Activated CD4-positive, alpha-beta memory T cell treated with anti-CD3 and anti-CD28 coated beads for 36 hours (primary cell): ENCODE results near the gene FAM50B. TPM values are rescaled to one million over a fixed set of nuclear protein-coding genes. Genes with fewer than 3 reads are reported as not detected.

Source experiments
- CTCF ChIA-PET: fragments of 350-600 bp; sonication (Branson Sonifier 250); formaldehyde crosslinking; loops from one replicate; lab custom pipeline; 2021; ENCODE audit warnings: antibody characterized with exemption, inconsistent platforms; lab: Charles Lee
- POLR2A ChIA-PET: fragments of 350-600 bp; sonication (Branson Sonifier 250); formaldehyde crosslinking; loops from one replicate; lab custom pipeline; 2021; ENCODE audit warnings: antibody characterized with exemption; lab: Charles Lee
- DNase-seq: peaks from one replicate; pipeline ENCODE4 v3.0.0-alpha.2; 2020
- H3K27ac Mint-ChIP-seq: one replicate; pipeline ENCODE4 v1.8.0; 2021; ENCODE audit warnings: mixed read lengths
- H3K27me3 Mint-ChIP-seq: one replicate; pipeline ENCODE4 v1.8.0; 2021; ENCODE audit warnings: mixed read lengths
- H3K36me3 Mint-ChIP-seq: one replicate; pipeline ENCODE4 v1.8.0; 2021; ENCODE audit warnings: mixed read lengths
- H3K4me1 Mint-ChIP-seq: one replicate; pipeline ENCODE4 v1.8.0; 2021; ENCODE audit warnings: low read depth, mixed read lengths
- H3K4me3 Mint-ChIP-seq: one replicate; pipeline ENCODE4 v1.8.0; 2021; ENCODE audit warnings: mild to moderate bottlenecking, mixed read lengths
- H3K9me3 Mint-ChIP-seq: one replicate; pipeline ENCODE4 v1.8.0; 2021; ENCODE audit warnings: mixed read lengths
- intact Hi-C: fragments of 100-400 bp; cut with micrococcal nuclease; formaldehyde crosslinking; loops from one replicate; pipeline ENCODE4 v1.15.1; 2023
- total RNA-seq, 2 experiments: library from RNA; stranded (reverse); gene quantifications; one replicate each; pipeline ENCODE4 v1.2.3, GENCODE V29; 2021

The FAM50B gene, protein sequence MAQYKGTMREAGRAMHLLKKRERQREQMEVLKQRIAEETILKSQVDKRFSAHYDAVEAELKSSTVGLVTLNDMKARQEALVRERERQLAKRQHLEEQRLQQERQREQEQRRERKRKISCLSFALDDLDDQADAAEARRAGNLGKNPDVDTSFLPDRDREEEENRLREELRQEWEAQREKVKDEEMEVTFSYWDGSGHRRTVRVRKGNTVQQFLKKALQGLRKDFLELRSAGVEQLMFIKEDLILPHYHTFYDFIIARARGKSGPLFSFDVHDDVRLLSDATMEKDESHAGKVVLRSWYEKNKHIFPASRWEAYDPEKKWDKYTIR
- total RNA-seq: 10 to 100 TPM; 16.9 to 18.8 TPM

DNA sequence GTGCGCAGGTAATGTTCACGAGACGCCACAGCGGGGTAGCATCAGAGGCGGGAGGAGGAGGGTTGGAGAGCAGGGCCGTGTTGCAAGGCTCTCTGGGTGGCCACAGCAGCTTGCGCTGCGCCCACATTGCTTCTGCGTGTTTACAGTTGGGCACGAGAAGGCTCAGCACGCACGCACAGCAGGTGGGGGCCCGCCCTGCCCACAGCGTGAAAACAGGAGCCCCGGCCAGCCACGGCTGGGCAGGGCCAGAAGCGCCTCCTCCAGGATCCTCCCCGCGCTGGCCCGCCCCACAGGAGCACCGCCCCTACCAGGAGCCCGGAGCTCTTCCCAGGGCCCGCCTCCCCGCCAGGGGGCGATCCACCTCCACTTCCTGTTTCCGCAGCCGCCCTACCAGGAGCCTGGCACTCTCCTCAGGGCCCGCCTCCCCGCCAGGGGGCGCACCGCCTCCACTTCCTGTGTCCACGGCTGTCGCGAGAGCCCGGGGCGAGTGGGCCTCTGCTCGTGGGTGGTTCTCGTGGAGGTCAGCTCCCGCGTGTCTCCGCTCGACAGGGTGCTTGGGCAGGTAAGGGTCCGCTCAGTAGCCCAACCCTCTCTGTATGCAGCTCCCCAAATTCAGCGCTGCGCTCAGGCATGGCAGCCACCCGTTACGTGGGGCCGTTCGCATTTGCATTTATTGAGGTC is at the start of gene FAM50B:
Gene FAM50B (plus strand): TSS at position 449 of the 681 bp plus-strand sequence. CDS start 439 bp downstream, outside the sequence.
- Mint-ChIP-seq H3K9me3 (peaks cover 2% of the 10 kb centered on the region), H3K27ac (peak within 1 kb of the TSS; percentile 91), H3K36me3 (peaks cover 16% of the 10 kb centered on the region), H3K4me1 (peaks cover 40% of the 10 kb centered on the region), H3K27me3 (no peaks in the 10 kb centered on the region), H3K4me3 (peak within 1 kb of the TSS; percentile 71)
- CTCF ChIA-PET: interaction anchor here (0.6 to 4.9 kb wide), 34 partner anchors 8 to 1428 kb away, joined by 3 to 75 read pairs (median 4); a partner anchor contains a TSS
- POLR2A ChIA-PET: interaction anchor here (0.6 to 6.5 kb wide), 9 partner anchors 19 to 999 kb away, joined by 3 to 64 read pairs (median 3); a partner anchor contains a TSS
- DNase-seq: peak; percentile 96
- intact Hi-C loops: loop anchor here (1.0 to 5.0 kb wide), 5 partner anchors 84 to 782 kb away; partner anchors contain the start of genes ECI2 and RIPK1

DNA sequence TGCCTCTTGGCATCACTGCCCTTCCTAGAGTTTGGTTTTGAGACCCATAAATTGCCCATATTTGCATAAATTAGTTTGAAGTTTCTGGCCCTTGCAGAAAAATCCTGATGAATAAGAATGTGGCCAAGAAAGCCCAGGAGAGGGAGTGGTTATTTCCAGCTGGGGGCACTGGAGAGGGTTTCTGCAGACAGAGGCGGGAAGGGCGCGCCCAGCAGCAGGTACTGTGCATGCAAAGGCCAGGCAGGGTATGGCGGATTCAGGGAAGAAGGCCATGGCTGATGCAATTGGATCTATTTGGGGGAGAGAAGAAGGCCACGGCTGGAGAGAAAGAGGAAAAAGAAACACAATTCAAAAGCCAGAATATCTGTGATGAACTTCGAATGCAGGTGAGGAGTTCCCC is 49.5 kb upstream of the FAM50B start:
- Mint-ChIP-seq H3K4me3 (no peak overlapping the region), H3K27ac (no peak overlapping the region), H3K9me3 (no peaks in the 10 kb centered on the region), H3K36me3 (no peaks in the 10 kb centered on the region), H3K27me3 (peaks cover 4% of the 10 kb centered on the region), H3K4me1 (peaks cover 11% of the 10 kb centered on the region)
- intact Hi-C loops: no loop called here
- DNase-seq: no peak
- ChIA-PET POLR2A (no interaction called here), CTCF (no interaction called here)

DNA sequence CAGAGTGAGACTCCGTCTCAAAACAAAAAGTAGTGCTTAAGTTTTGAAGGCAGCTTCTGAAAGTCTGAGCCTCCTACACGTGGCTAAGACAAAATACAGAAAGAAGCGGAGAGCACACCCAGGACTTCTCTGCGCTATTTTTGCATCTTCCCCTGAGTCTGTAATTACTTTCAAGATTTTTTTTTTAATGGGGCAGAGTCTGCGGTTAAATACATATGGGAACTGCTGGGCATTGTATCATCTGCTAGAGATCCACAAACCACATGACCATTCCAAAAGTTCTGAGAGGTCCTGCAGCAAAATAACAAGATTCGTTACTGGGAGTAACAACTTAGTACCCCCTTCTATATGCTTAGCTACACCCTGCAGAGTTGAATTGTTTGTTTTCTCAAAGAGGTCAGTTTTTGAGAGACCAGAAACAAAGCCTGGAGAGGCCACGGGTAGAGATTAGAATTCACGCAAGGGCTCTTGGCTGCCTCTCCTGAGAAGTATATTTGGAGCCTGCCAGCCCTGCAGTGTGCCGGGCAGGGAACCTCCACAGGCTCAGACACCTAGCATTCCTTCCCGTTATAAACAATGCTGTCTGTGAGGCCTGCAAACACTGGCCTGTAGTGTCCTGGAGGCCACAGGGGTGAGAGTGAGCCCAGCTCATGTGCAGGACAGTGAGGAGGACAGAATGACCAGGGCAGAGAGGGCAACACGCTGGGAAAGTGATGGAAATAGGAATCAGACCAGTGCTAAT is 48.2 kb upstream of the FAM50B start:
- Mint-ChIP-seq H3K36me3 (no peaks in the 10 kb centered on the region), H3K4me1 (peaks cover 11% of the 10 kb centered on the region), H3K9me3 (no peaks in the 10 kb centered on the region), H3K27me3 (peaks cover 4% of the 10 kb centered on the region), H3K4me3 (no peak overlapping the region), H3K27ac (no peak overlapping the region)
- CTCF ChIA-PET: interaction anchor here (1.0 kb wide), 1 partner anchor 51 kb away, joined by 3 read pairs; no protein-coding TSS in a partner anchor
- DNase-seq: no peak
- POLR2A ChIA-PET: no interaction called here
- intact Hi-C loops: no loop called here

DNA sequence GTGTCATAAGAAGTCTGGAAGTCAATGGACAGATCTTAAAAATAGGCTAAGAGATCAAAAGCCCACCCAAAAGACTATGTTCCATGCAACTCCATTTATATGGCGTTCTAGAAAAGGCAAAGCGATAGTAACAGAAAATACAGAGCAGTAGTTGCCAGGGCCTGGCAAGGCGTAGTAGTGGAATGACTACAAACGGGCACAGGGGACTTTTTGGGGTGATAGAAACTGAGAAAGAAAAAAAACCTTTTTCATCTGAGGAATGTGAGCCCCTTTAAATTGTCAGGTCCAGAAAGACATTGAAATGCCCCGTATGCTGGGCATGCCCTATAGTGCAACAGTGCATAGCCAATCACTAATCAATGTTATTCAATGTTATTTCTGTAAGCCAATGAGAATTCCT is 47.2 kb upstream of the FAM50B start:
- Mint-ChIP-seq H3K27me3 (peaks cover 4% of the 10 kb centered on the region), H3K36me3 (no peaks in the 10 kb centered on the region), H3K4me1 (peaks cover 11% of the 10 kb centered on the region), H3K4me3 (no peak overlapping the region), H3K27ac (no peak overlapping the region), H3K9me3 (no peaks in the 10 kb centered on the region)
- CTCF ChIA-PET: interaction anchor here (1.0 kb wide), 1 partner anchor 52 kb away, joined by 3 read pairs; no protein-coding TSS in a partner anchor
- DNase-seq: peak; percentile 54
- intact Hi-C loops: loop anchor here (2.0 kb wide), 1 partner anchor 45 kb away; no protein-coding TSS in a partner anchor
- POLR2A ChIA-PET: no interaction called here

DNA sequence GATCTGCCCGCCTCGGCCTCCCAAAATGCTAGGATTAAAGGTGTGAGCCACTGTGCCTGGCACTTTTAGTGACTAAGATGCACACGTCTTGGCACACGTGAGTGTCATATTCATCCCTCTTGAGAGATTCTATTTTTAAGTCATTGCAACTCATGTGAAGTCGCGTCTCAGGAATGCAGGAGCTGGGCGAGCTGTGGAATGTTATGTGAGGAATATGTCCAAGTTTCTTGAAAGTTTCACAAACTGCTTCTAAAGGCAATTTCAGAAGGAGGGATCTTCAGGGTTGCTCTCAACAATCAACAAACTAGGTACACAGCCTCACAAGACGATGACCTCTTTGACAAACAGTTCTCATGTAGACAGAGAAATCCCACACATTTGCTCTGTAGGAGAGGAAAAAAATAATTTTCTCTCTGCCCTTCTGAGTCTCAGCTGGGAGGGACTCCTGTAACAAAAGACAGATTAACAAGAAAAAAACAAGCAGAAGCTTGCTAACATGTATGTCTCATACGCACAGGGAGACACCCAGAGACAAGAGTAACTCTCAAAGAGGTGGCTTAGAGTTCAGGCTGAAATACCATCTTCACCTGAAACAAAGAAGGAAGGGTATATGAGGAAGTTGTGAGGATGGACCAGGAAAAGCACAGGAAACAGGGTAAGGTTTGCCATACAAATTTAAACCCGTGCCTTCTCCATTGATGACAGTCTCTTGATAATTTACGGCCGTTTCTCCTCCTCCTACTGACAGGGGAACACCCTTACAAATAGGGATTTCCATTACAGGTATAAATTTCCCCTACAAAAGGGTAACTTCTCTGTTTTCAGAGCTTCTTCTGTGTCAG is 45.3 kb upstream of the FAM50B start:
- Mint-ChIP-seq H3K4me3 (no peak overlapping the region), H3K4me1 (peaks cover 11% of the 10 kb centered on the region), H3K27me3 (peaks cover 4% of the 10 kb centered on the region), H3K27ac (no peak overlapping the region), H3K36me3 (no peaks in the 10 kb centered on the region), H3K9me3 (no peaks in the 10 kb centered on the region)
- ChIA-PET CTCF (interaction anchor here (1.0 kb wide), 1 partner anchor 7 kb away, joined by 3 read pairs; no protein-coding TSS in a partner anchor), POLR2A (interaction anchor here (0.6 kb wide), 1 partner anchor 214 kb away, joined by 4 read pairs; no protein-coding TSS in a partner anchor)
- no peak for DNase-seq
- intact Hi-C loops: loop anchor here (2.0 kb wide), 1 partner anchor 43 kb away; no protein-coding TSS in a partner anchor

DNA sequence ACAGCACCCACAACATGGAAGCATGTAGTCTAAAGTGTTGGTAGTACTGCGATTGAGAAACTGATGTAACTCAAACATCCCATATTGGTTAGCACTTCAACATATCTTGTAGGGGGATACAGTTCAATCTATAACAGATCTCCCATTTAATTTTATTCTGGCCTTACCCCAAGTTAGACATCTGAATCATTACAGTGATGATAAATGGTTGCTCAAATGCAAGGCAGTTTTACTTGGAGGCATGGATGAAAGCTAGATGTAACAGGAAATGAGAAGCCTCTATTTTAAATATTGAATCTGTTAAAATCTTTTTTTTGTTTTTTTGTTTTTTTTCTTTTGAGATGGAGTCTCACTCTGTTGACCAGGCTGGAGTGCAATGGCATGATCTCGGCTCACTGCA is 44.2 kb upstream of the FAM50B start:
- H3K4me3 Mint-ChIP-seq: no peak overlapping the region
- no peak overlapping the region for H3K27ac Mint-ChIP-seq
- H3K36me3 Mint-ChIP-seq: no peaks in the 10 kb centered on the region
- peaks cover 4% of the 10 kb centered on the region for H3K27me3 Mint-ChIP-seq
- DNase-seq: no peak
- no peaks in the 10 kb centered on the region for H3K9me3 Mint-ChIP-seq
- POLR2A ChIA-PET: no interaction called here
- peaks cover 11% of the 10 kb centered on the region for H3K4me1 Mint-ChIP-seq
- intact Hi-C loops: no loop called here
- CTCF ChIA-PET: interaction anchor here (0.6 to 1.0 kb wide), 2 partner anchors 8 to 62 kb away, joined by 3 to 4 read pairs; no protein-coding TSS in a partner anchor

DNA sequence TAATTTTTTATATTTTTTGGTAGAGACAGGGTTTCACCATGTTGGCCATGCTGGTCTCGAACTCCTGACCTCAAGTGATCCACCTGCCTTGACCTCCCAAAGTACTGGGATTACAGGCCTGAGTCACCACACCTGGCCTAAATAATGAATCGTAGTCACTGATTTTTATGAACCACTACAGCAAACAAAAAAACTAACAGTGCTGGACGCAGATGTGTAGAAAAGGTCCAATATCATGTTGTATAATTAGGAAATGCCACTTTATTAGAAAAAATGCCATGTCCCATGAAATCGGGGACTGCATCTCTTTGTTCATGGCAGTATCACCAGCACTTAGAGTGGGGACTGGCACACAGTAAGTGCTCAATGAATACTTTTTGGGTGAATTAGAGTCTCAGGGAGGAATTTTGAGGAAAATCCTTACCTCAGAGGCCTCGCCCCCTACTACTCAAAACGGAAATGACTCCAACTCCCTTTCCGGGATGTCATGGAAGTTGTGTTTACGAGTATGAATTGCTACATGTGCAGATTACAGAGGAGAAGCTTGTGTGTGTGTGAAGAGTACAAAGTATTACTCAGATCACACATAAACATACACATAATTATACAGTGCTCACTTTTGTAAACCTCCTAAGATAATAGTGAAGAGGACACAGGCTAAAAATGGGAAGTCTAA is 43.6 kb upstream of the FAM50B start:
- DNase-seq: no peak
- CTCF ChIA-PET: no interaction called here
- H3K27me3 Mint-ChIP-seq: peaks cover 4% of the 10 kb centered on the region
- intact Hi-C loops: no loop called here
- H3K36me3 Mint-ChIP-seq: no peaks in the 10 kb centered on the region
- H3K4me1 Mint-ChIP-seq: peaks cover 11% of the 10 kb centered on the region
- H3K4me3 Mint-ChIP-seq: no peak overlapping the region
- POLR2A ChIA-PET: no interaction called here
- H3K27ac Mint-ChIP-seq: no peak overlapping the region
- no peaks in the 10 kb centered on the region for H3K9me3 Mint-ChIP-seq

DNA sequence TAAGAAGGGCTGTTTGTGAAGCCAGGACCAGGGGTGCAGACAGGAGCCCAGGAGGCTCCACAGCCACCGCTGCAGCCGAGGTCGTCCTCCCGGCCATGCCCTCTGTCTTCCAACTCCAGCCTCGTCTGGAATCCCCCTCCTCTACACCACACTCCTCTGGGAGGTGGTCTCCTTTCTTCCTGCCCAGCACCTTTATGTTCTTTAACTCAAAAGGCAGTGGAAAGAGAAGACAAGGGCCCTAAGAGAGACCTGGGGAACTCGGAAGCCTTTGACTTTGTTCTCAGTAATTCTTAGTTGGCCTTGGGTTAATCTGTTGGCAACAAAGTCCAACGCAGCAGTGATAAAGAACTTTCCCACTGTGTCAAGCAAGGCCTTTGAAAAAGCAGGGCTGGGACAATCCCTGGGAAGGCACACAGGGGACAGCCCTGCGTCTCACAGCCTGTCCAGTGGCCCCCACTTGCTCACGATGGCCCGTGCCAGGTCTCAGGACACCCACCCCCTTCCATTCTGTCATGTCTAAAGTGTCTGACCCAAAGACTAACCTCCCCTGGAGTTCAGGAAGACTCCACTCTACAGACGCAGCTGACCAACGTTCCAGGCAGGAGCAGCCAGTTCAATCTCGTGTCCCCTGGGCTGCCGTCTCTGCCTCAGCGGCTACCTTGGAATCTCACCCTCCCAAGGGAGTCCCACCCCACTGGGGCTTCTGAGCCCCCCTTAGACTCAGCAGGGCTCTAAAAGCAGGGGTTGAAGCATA is 42.8 kb upstream of the FAM50B start:
- Mint-ChIP-seq H3K9me3 (no peaks in the 10 kb centered on the region), H3K4me3 (no peak overlapping the region), H3K36me3 (no peaks in the 10 kb centered on the region), H3K27me3 (peaks cover 2% of the 10 kb centered on the region), H3K4me1 (peaks cover 6% of the 10 kb centered on the region), H3K27ac (no peak overlapping the region)
- no peak for DNase-seq
- CTCF ChIA-PET: no interaction called here
- intact Hi-C loops: no loop called here
- POLR2A ChIA-PET: no interaction called here

DNA sequence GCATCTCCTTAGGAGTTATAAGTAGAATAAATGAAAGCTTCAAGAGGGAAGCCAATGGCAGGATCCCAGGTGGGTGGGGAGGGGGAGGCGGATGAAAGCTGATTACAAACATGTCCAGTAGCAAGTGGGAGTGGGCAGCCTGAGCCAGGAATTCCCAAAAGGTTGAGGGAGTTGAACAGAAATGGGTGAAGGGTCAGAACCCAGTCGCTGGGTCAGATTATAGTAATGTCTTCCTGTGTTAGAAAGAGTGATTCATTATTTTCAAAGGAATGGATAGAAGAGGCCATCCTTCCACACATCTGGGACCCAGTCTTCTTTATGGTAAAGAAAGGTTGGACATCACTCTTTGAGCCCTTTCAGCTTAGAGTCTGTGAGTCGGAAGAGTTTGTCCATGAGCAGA is 41.0 kb upstream of the FAM50B start:
- no peaks in the 10 kb centered on the region for H3K4me1 Mint-ChIP-seq
- H3K9me3 Mint-ChIP-seq: no peaks in the 10 kb centered on the region
- DNase-seq: no peak
- ChIA-PET CTCF (interaction anchor here (0.8 to 1.5 kb wide), 2 partner anchors 182 to 347 kb away, joined by 3 to 5 read pairs; no protein-coding TSS in a partner anchor), POLR2A (no interaction called here)
- H3K36me3 Mint-ChIP-seq: no peaks in the 10 kb centered on the region
- H3K4me3 Mint-ChIP-seq: no peak overlapping the region
- H3K27ac Mint-ChIP-seq: no peak overlapping the region
- intact Hi-C loops: no loop called here
- H3K27me3 Mint-ChIP-seq: no peaks in the 10 kb centered on the region

DNA sequence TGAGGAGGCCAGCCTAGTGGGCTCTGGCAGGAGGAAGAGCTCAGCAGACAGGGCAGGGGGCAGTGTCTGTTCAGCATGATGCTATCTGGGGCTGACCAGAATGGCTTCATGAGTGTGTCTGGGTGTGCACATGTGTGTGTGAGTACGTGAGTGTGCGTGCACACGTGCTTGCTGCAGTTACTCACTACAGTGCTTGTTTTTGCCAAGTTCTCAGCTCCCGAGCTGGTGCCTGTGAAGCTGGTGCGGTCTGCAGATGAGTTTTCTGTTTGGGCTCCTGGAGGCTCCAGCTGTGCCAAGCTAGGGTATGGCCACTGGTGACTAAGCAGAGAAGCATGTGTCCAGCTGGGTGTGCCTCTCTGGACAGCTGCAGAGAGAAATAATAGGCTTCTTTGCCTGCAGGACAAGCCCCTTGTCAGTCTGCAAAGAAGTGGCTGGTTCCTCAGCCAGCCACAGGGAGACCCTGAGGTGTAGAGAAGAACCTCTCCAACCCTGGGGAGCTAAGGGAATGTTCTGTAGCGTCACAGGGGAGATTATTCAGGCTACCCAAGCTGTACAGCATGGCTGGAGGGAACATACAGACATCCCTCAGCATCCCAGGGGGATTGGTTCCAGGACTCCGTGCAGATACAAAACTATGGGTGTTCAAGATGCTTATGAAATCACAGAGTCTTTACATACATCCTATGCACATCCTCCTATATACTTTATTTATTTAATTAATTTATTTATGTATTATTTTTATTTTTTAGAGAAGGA is 40.2 kb upstream of the FAM50B start:
- Mint-ChIP-seq H3K27me3 (no peaks in the 10 kb centered on the region), H3K27ac (no peak overlapping the region), H3K9me3 (no peaks in the 10 kb centered on the region), H3K36me3 (no peaks in the 10 kb centered on the region), H3K4me3 (no peak overlapping the region), H3K4me1 (no peaks in the 10 kb centered on the region)
- CTCF ChIA-PET: interaction anchor here (0.8 to 1.5 kb wide), 3 partner anchors 10 to 347 kb away, joined by 3 to 5 read pairs (median 3); no protein-coding TSS in a partner anchor
- POLR2A ChIA-PET: no interaction called here
- no peak for DNase-seq
- intact Hi-C loops: no loop called here
